Measurements from ENCODE around the gene CD40. TPM values are rescaled to one million over a fixed set of nuclear protein-coding genes. Genes with fewer than 3 reads are reported as not detected.
A peak's percentile ranks its signal among the peaks of the same experiment; 100 is the strongest.
"Not testable (repeated sequence)": the region's sequence is repeated elsewhere in the genome, so short reads cannot be mapped to it uniquely, and the experiment has no call there.

Gene CD40
- total RNA-seq, 2 experiments from 2014 or later, result 4.0 to 5.1 TPM

DNA sequence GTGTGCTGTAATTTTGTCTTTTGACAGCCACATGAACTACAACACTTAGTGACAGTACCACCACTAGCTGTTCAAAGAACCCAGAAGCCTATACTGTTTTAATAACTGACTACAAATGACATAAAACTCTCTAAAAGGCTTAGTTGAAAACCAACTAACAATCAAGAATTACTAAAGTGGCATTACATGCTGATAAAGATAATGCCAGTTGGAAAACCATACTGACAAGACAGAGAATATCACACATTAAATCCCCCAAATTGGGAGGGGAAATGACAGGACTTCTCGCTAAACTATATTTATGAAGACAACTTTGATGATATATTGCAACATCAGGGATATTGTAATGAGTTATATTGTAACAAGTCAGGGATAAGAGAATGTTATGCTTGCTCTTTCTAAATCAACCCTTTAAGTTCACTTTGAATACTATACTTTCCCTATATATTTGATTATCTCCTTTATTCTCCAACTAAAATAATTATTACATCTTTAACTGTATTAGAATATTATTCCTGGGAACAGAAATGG is 34.5 kb upstream of the CD40 start:
- H3K36me3 Mint-ChIP-seq (ENCODE audit: low read depth), result peaks cover 17% of the 10 kb centered on the region
- intact Hi-C loops (cut with DNase I, micrococcal nuclease), result no loop called here
- DNase-seq (no peak), ATAC-seq (no peak)
- no peak overlapping the region for H3K27ac Mint-ChIP-seq
- H3K4me3 Mint-ChIP-seq, result no peak overlapping the region
- no peaks in the 10 kb centered on the region for H3K9me3 Mint-ChIP-seq (ENCODE audit: low read depth)
- H3K27me3 Mint-ChIP-seq, result no peaks in the 10 kb centered on the region
- POLR2A ChIA-PET, result no interaction called here
- peaks cover 63% of the 10 kb centered on the region for H3K4me1 Mint-ChIP-seq
- CTCF ChIA-PET, result interaction anchor here (0.8 to 1.0 kb wide), 2 partner anchors 11 to 75 kb away, joined by 3 to 4 read pairs; partner anchors contain the start of gene MMP9

DNA sequence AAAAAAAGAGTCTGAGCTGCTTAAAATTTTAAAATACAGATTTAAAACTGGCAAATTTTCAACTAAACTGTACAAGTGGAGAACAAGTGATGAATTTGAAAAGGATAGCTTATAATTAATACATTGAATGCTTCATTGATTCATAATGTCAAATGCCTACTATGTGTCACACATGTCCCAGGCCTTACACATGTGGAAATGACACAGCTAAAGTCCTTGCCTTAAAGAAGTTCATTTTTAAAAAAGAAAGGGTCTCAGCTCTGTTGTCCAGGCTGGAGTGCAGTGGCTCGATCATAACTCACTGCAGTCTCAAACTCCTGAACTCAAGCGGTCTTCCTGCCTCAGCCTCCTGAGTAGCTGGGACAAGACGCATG is 33.3 kb upstream of the CD40 start:
- ChIA-PET POLR2A (interaction anchor here (0.6 kb wide), 1 partner anchor 97 kb away, joined by 5 read pairs; no protein-coding TSS in a partner anchor), CTCF (interaction anchor here (0.6 to 1.0 kb wide), 4 partner anchors 13 to 114 kb away, joined by 3 to 4 read pairs (median 3); no protein-coding TSS in a partner anchor)
- Mint-ChIP-seq H3K9me3 (ENCODE audit: low read depth) (no peaks in the 10 kb centered on the region), H3K27me3 (no peaks in the 10 kb centered on the region), H3K36me3 (ENCODE audit: low read depth) (peaks cover 12% of the 10 kb centered on the region), H3K4me3 (no peak overlapping the region), H3K4me1 (peaks cover 63% of the 10 kb centered on the region), H3K27ac (no peak overlapping the region)
- no peak for ATAC-seq
- intact Hi-C loops (cut with DNase I, micrococcal nuclease), result no loop called here
- no peak for DNase-seq

DNA sequence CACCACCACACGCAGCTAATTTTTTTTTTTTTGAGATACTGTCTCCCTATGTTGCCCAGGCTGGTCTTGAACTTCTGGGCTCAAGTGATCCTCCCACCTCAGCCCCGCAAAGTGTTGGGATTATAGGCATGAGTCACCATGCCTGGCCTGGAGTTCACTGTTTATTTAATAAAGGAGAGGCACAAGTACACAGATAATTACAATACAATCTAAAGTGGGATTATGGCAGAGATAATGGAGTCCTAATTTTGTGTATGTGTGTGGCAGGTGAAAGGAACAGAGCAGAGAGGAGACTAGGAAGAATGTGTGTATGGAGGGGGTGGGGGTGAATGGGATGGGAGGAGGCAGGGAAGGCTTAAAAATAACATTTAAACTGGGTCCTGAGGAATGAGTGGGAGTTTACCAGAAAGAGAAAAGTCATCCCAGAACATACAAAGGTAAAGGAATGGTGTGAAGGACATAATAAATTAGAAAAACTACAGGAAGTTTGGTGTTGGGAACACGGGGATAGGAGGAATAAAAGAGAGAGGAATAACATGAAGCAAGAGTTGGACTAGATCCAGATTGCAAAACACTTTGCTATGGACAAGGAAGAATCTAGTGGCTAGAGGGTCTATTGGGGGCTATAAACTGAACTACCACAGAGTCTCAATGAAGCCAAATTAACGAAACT is 32.8 kb upstream of the CD40 start:
- Mint-ChIP-seq H3K4me1 (peaks cover 67% of the 10 kb centered on the region), H3K36me3 (ENCODE audit: low read depth) (peaks cover 10% of the 10 kb centered on the region), H3K9me3 (ENCODE audit: low read depth) (no peaks in the 10 kb centered on the region), H3K4me3 (no peak overlapping the region), H3K27me3 (no peaks in the 10 kb centered on the region), H3K27ac (no peak overlapping the region)
- intact Hi-C loops (cut with DNase I, micrococcal nuclease), result no loop called here
- DNase-seq (no peak), ATAC-seq (no peak)
- ChIA-PET CTCF (interaction anchor here (0.8 to 1.0 kb wide), 3 partner anchors 12 to 89 kb away, joined by 3 to 4 read pairs (median 3); no protein-coding TSS in a partner anchor), POLR2A (interaction anchor here (0.6 kb wide), 1 partner anchor 98 kb away, joined by 5 read pairs; no protein-coding TSS in a partner anchor)

DNA sequence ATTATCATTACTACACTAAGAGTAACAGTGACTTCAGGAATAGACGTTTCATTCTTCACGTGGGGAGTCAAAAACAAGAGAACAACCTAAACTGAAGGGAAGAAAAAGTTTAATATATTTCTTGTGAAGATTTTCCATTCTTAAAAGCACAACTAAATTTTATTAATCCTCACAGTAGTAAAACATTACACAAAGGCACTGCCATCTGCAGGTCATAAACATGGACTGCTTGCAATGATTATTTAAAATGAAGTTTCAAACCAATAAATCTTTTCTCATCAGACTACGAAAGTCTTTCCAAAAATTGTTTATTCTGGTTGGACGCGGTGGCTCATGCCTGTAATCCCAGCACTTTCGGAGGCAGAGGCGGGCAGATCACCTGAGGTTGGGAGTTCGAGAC is 31.0 kb upstream of the CD40 start:
- no peak overlapping the region for H3K4me3 Mint-ChIP-seq
- CTCF ChIA-PET, result interaction anchor here (1.0 to 2.0 kb wide), 4 partner anchors 13 to 117 kb away, joined by 3 to 11 read pairs (median 6); no protein-coding TSS in a partner anchor

DNA sequence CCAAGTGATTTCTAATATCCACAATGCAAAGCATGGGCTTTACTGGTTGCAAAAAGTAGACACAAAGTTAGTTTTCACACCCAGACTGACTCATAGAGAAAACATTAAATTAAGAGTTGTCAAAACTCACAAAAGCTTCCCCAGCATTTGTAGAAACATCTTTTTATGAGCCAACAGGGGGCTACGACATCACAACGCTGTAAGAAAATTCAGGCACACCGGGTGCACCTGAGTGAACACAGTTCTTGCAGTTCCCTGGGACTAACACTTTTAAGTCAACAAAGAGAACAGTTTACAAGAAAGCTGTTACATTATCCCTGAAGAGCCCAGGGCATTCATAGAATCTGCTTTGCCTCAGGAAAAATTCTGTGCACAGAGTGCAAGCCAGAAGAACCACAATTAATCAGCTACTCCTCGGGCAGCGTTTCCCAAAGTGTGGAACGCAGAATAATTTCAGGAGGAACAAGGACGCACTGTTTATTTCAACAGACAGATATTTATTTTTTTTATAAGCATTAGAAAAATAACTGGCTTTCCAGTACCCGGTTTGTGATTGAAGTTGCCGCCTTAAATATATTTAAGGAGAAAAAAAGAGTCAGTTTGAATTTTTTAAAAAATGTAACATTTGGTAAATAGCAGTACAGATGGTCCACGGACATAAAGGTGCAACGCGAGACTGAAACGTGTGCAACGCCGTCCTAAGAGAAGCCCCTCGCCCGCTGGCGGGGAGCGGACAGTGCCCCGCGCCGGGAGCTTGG is 29.5 kb upstream of the CD40 start:
- Mint-ChIP-seq H3K27me3 (no peaks in the 10 kb centered on the region), H3K27ac (peak overlapping the region; percentile 88), H3K36me3 (ENCODE audit: low read depth) (peaks cover 10% of the 10 kb centered on the region), H3K9me3 (ENCODE audit: low read depth) (no peaks in the 10 kb centered on the region), H3K4me1 (peaks cover 54% of the 10 kb centered on the region), H3K4me3 (peak overlapping the region; percentile 86)
- DNase-seq (peak; percentile 44), ATAC-seq (no peak)
- intact Hi-C loops (cut with DNase I, micrococcal nuclease), result loop anchor here in 1 of 2 experiments (1.0 to 2.0 kb wide), 9 partner anchors 25 to 601 kb away; partner anchors contain the start of genes ACOT8, CD40, TP53RK and UBE2C
- CTCF ChIA-PET, result interaction anchor here (0.8 to 2.0 kb wide), 6 partner anchors 10 to 118 kb away, joined by 3 to 11 read pairs (median 6); no protein-coding TSS in a partner anchor
- POLR2A ChIA-PET, result interaction anchor here (0.6 to 1.0 kb wide), 3 partner anchors 10 to 154 kb away, joined by 3 read pairs; no protein-coding TSS in a partner anchor

More for the DNA sequence above, 31.0 kb upstream of the CD40 start:
- Mint-ChIP-seq H3K36me3 (ENCODE audit: low read depth) (peaks cover 10% of the 10 kb centered on the region), H3K27ac (no peak overlapping the region), H3K27me3 (no peaks in the 10 kb centered on the region), H3K9me3 (ENCODE audit: low read depth) (no peaks in the 10 kb centered on the region), H3K4me1 (peaks cover 67% of the 10 kb centered on the region)
- DNase-seq, result no peak
- no peak for ATAC-seq
- intact Hi-C loops (cut with DNase I, micrococcal nuclease), result no loop called here
- POLR2A ChIA-PET, result no interaction called here

DNA sequence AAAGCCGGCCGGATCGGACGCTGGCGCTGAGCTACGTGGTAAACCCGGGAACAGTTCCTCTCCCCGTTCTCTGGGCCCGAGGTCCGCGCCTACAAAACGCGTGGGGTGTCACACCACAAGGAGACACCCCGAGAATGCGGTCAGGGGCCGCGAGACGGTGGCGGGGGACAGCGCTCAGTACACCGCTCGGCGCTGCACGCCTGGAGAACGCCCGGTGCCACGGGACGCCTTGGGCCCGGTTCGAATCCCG is 29.0 kb upstream of the CD40 start:
- CTCF ChIA-PET, result interaction anchor here (1.0 to 2.0 kb wide), 4 partner anchors 66 to 119 kb away, joined by 3 to 11 read pairs (median 6); no protein-coding TSS in a partner anchor
- no peaks in the 10 kb centered on the region for H3K9me3 Mint-ChIP-seq (ENCODE audit: low read depth)
- intact Hi-C loops (cut with DNase I, micrococcal nuclease), result loop anchor here in 1 of 2 experiments (1.0 to 2.0 kb wide), 9 partner anchors 26 to 600 kb away; partner anchors contain the start of genes ACOT8, CD40, TP53RK and UBE2C
- H3K4me3 Mint-ChIP-seq, result peak overlapping the region; percentile 86
- POLR2A ChIA-PET, result interaction anchor here (0.6 to 1.0 kb wide), 3 partner anchors 11 to 154 kb away, joined by 3 read pairs; no protein-coding TSS in a partner anchor
- H3K27me3 Mint-ChIP-seq, result no peaks in the 10 kb centered on the region
- peak; percentile 47 for ATAC-seq
- H3K36me3 Mint-ChIP-seq (ENCODE audit: low read depth), result peaks cover 10% of the 10 kb centered on the region
- peak overlapping the region; percentile 88 for H3K27ac Mint-ChIP-seq
- peaks cover 52% of the 10 kb centered on the region for H3K4me1 Mint-ChIP-seq
- peak; percentile 78 for DNase-seq

DNA sequence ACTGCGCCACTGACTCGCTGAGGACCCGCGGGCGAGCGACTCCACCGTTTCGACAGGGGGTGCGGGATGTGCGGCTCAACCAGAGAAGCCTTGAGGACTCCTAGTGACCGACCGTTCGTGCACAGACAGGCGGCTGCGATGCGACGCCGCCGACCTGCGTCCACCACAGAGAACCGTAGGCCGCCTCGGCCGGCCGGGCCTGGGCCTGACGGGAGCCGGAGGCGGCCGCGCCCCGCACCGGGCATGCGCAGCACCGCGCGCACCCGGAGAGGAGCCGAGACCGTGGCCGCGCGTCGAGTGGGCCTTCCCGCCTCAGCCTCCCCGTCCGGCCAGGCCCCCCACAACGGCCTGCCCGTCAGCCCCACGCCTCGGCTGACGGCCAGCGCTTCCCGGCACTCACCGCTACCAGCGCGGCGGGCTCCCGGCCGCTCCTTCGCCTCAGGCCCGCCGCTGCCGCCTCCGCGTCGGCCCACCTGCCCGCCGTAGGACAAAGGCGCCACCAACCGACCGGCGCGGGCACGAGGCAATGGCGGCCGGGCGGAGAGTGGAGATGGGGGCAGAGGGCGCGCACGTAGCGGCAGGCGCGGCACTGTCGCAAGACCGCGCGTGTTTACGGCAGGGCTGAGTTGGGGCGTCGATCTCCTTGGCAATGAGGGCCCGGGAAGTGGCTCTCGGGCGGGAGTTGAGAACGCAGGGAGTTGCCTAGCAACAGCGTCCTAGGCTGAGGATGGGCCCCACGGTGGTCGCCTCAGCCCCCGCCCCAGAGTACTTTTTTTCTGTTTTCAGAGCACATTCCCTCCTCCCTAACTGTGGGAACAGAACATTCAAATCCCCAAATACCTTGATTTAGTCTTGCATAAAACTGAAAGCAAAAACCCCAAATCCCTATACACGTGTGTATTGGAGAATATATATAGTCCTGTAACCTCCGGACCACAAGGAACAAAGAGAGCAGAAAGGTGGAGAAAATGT is 28.4 kb upstream of the CD40 start, which contains the start of gene NCOA5:
NCOA5 (minus strand) TSS at position 546 of the 972 bp plus-strand sequence. CDS start 10,538 bp downstream, outside the sequence.
- peak within 1 kb of the TSS; percentile 86 for H3K4me3 Mint-ChIP-seq
- peaks cover 10% of the 10 kb centered on the region for H3K36me3 Mint-ChIP-seq (ENCODE audit: low read depth)
- H3K27ac Mint-ChIP-seq, result peak within 1 kb of the TSS; percentile 88
- H3K9me3 Mint-ChIP-seq (ENCODE audit: low read depth), result no peaks in the 10 kb centered on the region
- CTCF ChIA-PET, result interaction anchor here (1.0 kb wide), 1 partner anchor 66 kb away, joined by 3 read pairs; no protein-coding TSS in a partner anchor
- POLR2A ChIA-PET, result interaction anchor here (0.8 to 1.0 kb wide), 2 partner anchors 11 to 103 kb away, joined by 3 read pairs; no protein-coding TSS in a partner anchor
- intact Hi-C loops (cut with DNase I, micrococcal nuclease), result loop anchor here (1.0 to 5.0 kb wide), 14 partner anchors 26 to 727 kb away; partner anchors contain the start of genes ACOT8 (in 1 of the 2), CD40 (in 1 of the 2), DNTTIP1 (in 1 of the 2) and ELMO2 (in 1 of the 2)
- DNase-seq (peak; percentile 97), ATAC-seq (peak; percentile 87)
- H3K4me1 Mint-ChIP-seq, result peaks cover 46% of the 10 kb centered on the region
- H3K27me3 Mint-ChIP-seq, result no peaks in the 10 kb centered on the region

DNA sequence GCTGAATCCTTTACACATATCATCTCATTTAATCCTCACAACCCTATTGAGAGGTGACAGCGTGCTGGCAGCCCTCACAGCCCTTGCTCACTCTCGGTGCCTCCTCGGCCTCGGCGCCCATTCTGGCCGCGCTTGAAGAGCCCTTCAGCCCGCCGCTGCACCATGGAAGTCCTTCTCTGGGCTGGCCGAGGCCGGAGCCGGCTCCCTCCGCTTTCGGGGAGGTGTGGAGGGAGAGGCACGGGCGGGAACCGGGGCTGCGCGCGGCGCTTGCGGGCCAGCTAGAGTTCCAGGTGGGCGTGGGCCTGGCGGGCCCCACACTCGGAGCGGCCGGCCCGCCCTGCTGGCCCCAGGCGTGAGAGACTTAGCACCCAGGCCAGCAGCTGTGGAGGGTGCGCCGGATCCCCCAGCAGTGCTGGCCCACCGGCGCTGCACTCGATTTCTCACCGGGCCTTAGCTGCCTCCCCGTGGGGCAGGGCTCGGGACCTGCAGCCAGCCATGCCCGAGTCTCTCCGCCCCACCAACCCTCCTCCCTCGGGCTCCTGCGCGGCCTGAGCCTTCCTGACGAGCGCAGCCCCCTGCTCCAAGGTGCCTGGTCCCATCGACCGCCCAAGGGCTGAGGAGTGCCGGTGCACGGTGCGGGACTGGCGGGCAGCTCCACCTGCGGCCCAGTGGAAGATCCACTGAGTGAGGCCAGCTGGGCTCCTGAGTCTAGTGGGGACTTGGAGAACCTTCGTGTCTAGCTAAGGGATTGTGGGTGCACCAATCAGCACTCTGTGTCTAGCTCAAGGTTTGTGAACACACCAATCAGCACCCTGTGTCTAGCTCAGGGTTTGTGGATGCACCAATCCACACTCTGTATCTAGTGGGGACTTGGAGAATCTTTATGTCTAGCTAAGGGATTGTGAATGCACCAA is 26.2 kb upstream of the CD40 start:
- H3K27ac Mint-ChIP-seq; DNase-seq; H3K36me3 Mint-ChIP-seq (ENCODE audit: low read depth); POLR2A ChIA-PET; H3K9me3 Mint-ChIP-seq (ENCODE audit: low read depth); H3K4me3 Mint-ChIP-seq; H3K27me3 Mint-ChIP-seq; ATAC-seq: not testable (repeated sequence)
- CTCF ChIA-PET, result interaction anchor here (0.9 to 1.3 kb wide), 2 partner anchors 63 to 69 kb away, joined by 4 read pairs; partner anchors contain the start of gene SLC12A5
- intact Hi-C loops (cut with DNase I, micrococcal nuclease), result loop anchor here in 1 of 2 experiments (5.0 kb wide), 1 partner anchor 730 kb away; the partner anchor contains the start of gene SYS1
- H3K4me1 Mint-ChIP-seq, result peaks cover 25% of the 10 kb centered on the region

DNA sequence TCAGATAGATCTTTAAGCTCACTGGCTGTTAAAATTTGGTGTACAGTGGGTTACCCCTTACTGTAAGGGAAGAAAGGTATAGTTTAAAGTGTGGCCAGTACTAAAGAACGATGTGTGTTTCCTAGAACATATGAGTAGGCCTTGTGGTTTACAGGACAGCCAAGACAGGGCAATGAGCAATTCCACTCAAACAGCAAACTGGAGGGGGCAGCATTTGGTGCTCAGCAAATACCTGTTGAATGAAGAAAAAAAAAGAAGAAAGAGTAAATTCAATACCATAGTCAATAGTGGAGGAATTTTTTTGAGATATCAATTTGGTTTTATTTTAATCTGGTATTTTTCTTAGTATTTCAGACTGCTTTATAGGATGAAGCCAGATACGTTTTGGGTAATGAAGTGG is 24.6 kb upstream of the CD40 start:
- CTCF ChIA-PET, result no interaction called here
- DNase-seq (no peak), ATAC-seq (no peak)
- POLR2A ChIA-PET, result no interaction called here
- Mint-ChIP-seq H3K36me3 (ENCODE audit: low read depth) (no peaks in the 10 kb centered on the region), H3K27ac (no peak overlapping the region), H3K4me1 (peaks cover 9% of the 10 kb centered on the region), H3K4me3 (no peak overlapping the region), H3K9me3 (ENCODE audit: low read depth) (no peaks in the 10 kb centered on the region), H3K27me3 (peaks cover 2% of the 10 kb centered on the region)
- intact Hi-C loops (cut with DNase I, micrococcal nuclease), result loop anchor here in 1 of 2 experiments (5.0 kb wide), 1 partner anchor 731 kb away; the partner anchor contains the start of gene SYS1
